Measurements from ENCODE around the gene ADRA2B. TPM values are rescaled to one million over a fixed set of nuclear protein-coding genes. Genes with fewer than 3 reads are reported as not detected.

ADRA2B gene
- total RNA-seq, result 0.33 and 14.9 TPM in 2 replicates

DNA sequence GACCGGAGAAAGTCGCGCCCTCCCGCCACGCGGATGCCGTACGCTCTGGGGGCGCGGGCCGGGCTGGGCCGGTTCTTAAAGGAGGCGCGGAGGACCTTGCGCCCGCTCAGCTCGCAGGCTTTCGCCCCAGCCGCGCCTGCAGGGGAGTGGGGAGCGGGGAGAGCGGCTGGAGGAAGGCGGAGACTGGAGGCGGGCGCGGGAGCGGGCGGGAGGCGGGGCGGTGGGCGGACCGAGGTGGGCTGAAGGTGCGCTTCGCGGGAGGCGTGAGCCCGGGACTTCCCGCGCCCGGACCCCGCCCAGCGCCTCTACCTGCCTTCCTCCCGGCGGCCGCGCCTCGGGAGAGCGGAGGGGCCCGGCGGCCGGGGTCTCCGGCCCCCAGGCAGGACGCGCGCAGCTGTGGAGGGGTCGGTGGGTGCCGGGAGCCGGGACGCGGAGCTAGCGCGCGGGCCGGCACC is at the start of gene ADRA2B:
ADRA2B (minus strand) TSS at position 148 of the 455 bp plus-strand sequence. CDS start 422 bp downstream, outside the sequence.

GRCh38 chr2:96145036-96145847 is 28.9 kb upstream of the ADRA2B start, which contains the start of gene DUSP2:
TSS of gene DUSP2 (minus strand) at chr2:96145440. CDS start at chr2:96145354, 86 bp downstream.

DNA sequence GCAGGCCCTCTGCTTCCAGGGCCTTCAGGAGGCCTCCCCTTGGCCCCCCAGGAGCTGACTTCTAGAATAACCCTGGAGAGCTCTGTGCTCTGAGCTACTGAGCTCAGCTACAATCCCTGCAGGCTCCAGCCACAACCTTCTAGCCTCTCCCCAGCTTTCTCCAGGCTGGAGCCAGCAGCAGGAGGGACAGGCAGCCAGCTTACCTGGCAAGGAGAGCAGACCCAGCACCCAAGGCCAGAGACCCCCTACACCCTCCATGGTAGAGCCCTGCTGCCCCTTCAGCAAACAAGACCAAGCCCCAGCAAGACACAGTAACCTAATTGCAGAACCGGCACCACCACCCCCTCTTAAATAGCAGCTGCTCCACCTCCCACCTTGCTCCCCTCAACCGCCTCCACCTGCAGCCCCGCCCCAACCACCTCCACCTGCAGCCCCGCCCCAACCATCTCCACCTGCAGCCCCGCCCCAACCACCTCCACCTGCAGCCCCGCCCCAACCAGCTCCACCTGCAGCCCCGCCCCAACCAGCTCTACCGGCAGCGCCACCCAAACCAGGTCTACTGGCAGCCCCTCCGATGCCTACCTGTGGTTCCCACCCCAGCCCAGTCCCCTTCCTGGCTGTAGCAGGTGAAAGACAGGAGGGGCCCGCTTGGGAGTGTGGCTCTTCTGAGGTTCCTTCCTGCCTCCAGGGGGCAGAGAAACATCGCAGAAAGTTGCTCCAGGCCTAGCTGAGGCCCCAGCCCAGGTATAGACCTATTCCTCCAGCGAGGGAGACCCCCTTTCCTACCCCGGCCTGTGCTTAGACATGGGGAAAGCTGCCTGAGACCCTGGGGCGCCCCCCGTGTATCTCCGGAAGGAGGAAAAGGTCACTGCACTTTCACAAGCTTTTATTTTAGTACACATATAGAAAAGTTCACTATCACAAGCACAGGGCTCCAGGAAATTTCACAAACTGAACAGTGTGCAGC is 22.1 kb upstream of the ADRA2B start, which contains the start of gene ASTL:
ASTL (minus strand) TSS at position 324 of the 967 bp plus-strand sequence; CDS start at position 258, 66 bp downstream.

Other genes starting within 250 kb of the ADRA2B start
- gene ANKRD36C, start 124.7 kb downstream of the ADRA2B start, total RNA-seq, result 29.8 and 38.2 TPM in 2 replicates
- gene GPAT2, start 81.7 kb downstream of the ADRA2B start, total RNA-seq, result 30.6 and 32.3 TPM in 2 replicates
- gene ASTL, start 21.9 kb upstream of the ADRA2B start, total RNA-seq, result 0.07 TPM in 1 of 2 replicates, not detected in the other
- gene DUSP2, start 28.9 kb upstream of the ADRA2B start, total RNA-seq, result 2.3 and 2.9 TPM in 2 replicates
- gene STARD7, start 92.3 kb upstream of the ADRA2B start, total RNA-seq, result 97.5 and 116 TPM in 2 replicates
- gene TMEM127, start 149.4 kb upstream of the ADRA2B start, total RNA-seq, result 39.7 and 44.0 TPM in 2 replicates
- 77.7 and 91.6 TPM in 2 replicates for gene CIAO1, start 149.7 kb upstream of the ADRA2B start, total RNA-seq
- gene SNRNP200, start 189.0 kb upstream of the ADRA2B start, total RNA-seq, result 77.9 and 84.9 TPM in 2 replicates
- gene ITPRIPL1, start 208.7 kb upstream of the ADRA2B start, total RNA-seq, result 0.26 and 1.3 TPM in 2 replicates
- gene NCAPH, start 219.2 kb upstream of the ADRA2B start, total RNA-seq, result 2.4 and 5.4 TPM in 2 replicates

All from smooth muscle cell of the pulmonary artery (primary cell).